GM10847 (cell line): Measurements from ENCODE around the gene FNDC3B.

Experiments
- POLR2A ChIP-seq: IDR thresholded peaks from 2 replicates; pipeline ENCODE4 v1.6.1; 2011; ENCODE audit not compliant: insufficient read length; ENCODE audit errors: extremely low read depth

Gene FNDC3B

GRCh38 chr3:172063456-172064432, 24.4 kb downstream of the FNDC3B start:
- no peak for TF ChIP-seq POLR2A

GRCh38 chr3:172065527-172065926, 26.1 kb downstream of the FNDC3B start:
- no peak for TF ChIP-seq POLR2A

- no peak for TF ChIP-seq POLR2A
These were observed 26.8 kb downstream of the FNDC3B start for GRCh38 chr3:172065967-172066762.

GRCh38 chr3:172066880-172067796, 27.8 kb downstream of the FNDC3B start:
- TF ChIP-seq POLR2A = no peak

GRCh38 chr3:172067837-172068440, 28.6 kb downstream of the FNDC3B start:
- TF ChIP-seq POLR2A = no peak

GRCh38 chr3:172068977-172069376, 29.6 kb downstream of the FNDC3B start:
- no peak for TF ChIP-seq POLR2A

GRCh38 chr3:172069478-172069877, 30.1 kb downstream of the FNDC3B start:
- no peak for TF ChIP-seq POLR2A

- no peak for TF ChIP-seq POLR2A
These were observed 30.9 kb downstream of the FNDC3B start for GRCh38 chr3:172070269-172070668.

- TF ChIP-seq POLR2A = no peak
These were observed 31.4 kb downstream of the FNDC3B start for GRCh38 chr3:172070802-172071201.

- TF ChIP-seq POLR2A = no peak
These were observed 32.5 kb downstream of the FNDC3B start for GRCh38 chr3:172071780-172072330.

GRCh38 chr3:172072543-172072942, 33.2 kb downstream of the FNDC3B start:
- TF ChIP-seq POLR2A = no peak

GRCh38 chr3:172073262-172073915, 34.0 kb downstream of the FNDC3B start:
- no peak for TF ChIP-seq POLR2A

GRCh38 chr3:172074032-172074431, 34.7 kb downstream of the FNDC3B start:
- TF ChIP-seq POLR2A = no peak

- no peak for TF ChIP-seq POLR2A
These were observed 35.2 kb downstream of the FNDC3B start for GRCh38 chr3:172074586-172074985.
